Stomach (tissue), 9 donors: ENCODE results near the gene CCDC157. TPM values are rescaled to one million over a fixed set of nuclear protein-coding genes. Genes with fewer than 3 reads are reported as not detected.

Experiments
- DNase-seq, 2 donors: peaks; one replicate each; pipeline versions ENCODE4 v3.0.0 to v3.0.0-alpha.2; 2013 to 2019
- H3K27ac ChIP-seq, 5 donors: fragments of 200-600 bp in 4 of 5; sonication (generic) in 4 of 5; one replicate each; pipeline ENCODE4 v1.5.1; 2013 to 2019; ENCODE audit warnings: mild to moderate bottlenecking in 1 of 5, moderate library complexity in 1 of 5
- H3K27me3 ChIP-seq, 3 donors: fragments of 200-600 bp; sonication (generic); one replicate each; pipeline ENCODE4 v1.5.1; 2017 to 2019; ENCODE audit warnings: mixed run types in 1 of 3
- H3K36me3 ChIP-seq, 4 donors: fragments of 200-600 bp; sonication (generic); 1 replicate in 3 of 4; 2 replicates in 1 of 4; pipeline ENCODE4 v1.5.1; 2016 to 2019
- H3K4me1 ChIP-seq, 4 donors: fragments of 200-600 bp; sonication (generic); one replicate each; pipeline ENCODE4 v1.5.1; 2016 to 2019
- H3K4me3 ChIP-seq, 4 donors: fragments of 200-600 bp; sonication (generic) in 3 of 4; one replicate each; pipeline ENCODE4 v1.5.1; 2016 to 2019; ENCODE audit warnings: mild to moderate bottlenecking in 1 of 4
- H3K9me3 ChIP-seq, 4 donors: fragments of 200-600 bp; sonication (generic); one replicate each; pipeline ENCODE4 v1.5.1; 2016 to 2019
- EP300 ChIP-seq: sonication (generic); formaldehyde crosslinking; IDR thresholded peaks from one replicate; pipeline ENCODE4 v1.6.1; 2017; ENCODE audit warnings: antibody characterized with exemption
- POLR2A ChIP-seq, 4 donors: fragments of 450-650 bp; IDR thresholded peaks; one replicate each; pipeline ENCODE4 v1.6.1; 2016; ENCODE audit warnings: antibody characterized with exemption in 4 of 4, control low read depth in 2 of 4, mild to moderate bottlenecking in 1 of 4, moderate library complexity in 1 of 4
- POLR2AphosphoS5 ChIP-seq, 3 donors: sonication (generic); formaldehyde crosslinking; IDR thresholded peaks; one replicate each; pipeline ENCODE4 v1.6.1; 2016; ENCODE audit warnings: antibody characterized with exemption in 3 of 3
- WGBS, 5 donors: extraction: QIAGEN DNeasy Blood & Tissue Kit in 3 of 5; methylation state at CpG; one replicate each; pipeline versions ENCODE4 v1.1.5 to v1.1.7; 2013 to 2018; 5-methylcytosine and 5-hydroxymethylcytosine counted together
- intact Hi-C: fragments of 100-400 bp; cut with DNase I; formaldehyde crosslinking; loops from one replicate; pipeline ENCODE4 v1.15.1; 2023; ENCODE audit warnings: low total_unique reads
- polyA plus RNA-seq, 3 donors: library from polyadenylated mRNA; stranded (reverse); fragments of 200-250 nt; gene quantifications; one replicate each; pipeline ENCODE4 v1.2.3, GENCODE V29; 2013
- total RNA-seq, 5 donors: library from RNA; depleted of rRNA; stranded (reverse); fragments of >200 nt; gene quantifications; one replicate each; pipeline versions ENCODE4 v1.1.0 to v1.2.3, GENCODE V29; 2014 to 2016
- TF ChIP-seq, protein P1 (sequence below), 7 experiments: fragments of 450-650 bp in 4 of 7; fragments of 200-600 bp in 3 of 7; sonication (generic) in 3 of 7; IDR thresholded peaks; one replicate each; pipeline ENCODE4 v1.5.1; 2016 to 2019; ENCODE audit warnings: antibody characterized with exemption in 7 of 7, control low read depth in 2 of 7, mild to moderate bottlenecking in 1 of 7
- donor health status: healthy with polysubstance abuse.
- donor health status: Bipolar disorder and iron deficiency.
- donor health status: healthy.

Gene CCDC157
- total and polyA plus RNA-seq, 8 donors, result 0.73 to 9.0 (median 2.2) TPM; not detected in 1

GRCh38 chr22:30368420-30368819 is 11.6 kb downstream of the CCDC157 start:
- Histone ChIP-seq H3K4me1 (peaks cover 0 to 4% (median 0%) of the 10 kb centered on the region in 4 donors), H3K27ac (no peak overlapping the region), H3K27me3 (no peaks in the 10 kb centered on the region), H3K9me3 (no peaks in the 10 kb centered on the region), H3K36me3 (peaks cover 0 to 12% (median 8%) of the 10 kb centered on the region in 4 donors), H3K4me3 (no peak overlapping the region)
- intact Hi-C loops, result no loop called here
- TF ChIP-seq POLR2AphosphoS5 (IDR thresholded peaks at IDR 0.05), result no peak
- TF ChIP-seq, protein P1, sequence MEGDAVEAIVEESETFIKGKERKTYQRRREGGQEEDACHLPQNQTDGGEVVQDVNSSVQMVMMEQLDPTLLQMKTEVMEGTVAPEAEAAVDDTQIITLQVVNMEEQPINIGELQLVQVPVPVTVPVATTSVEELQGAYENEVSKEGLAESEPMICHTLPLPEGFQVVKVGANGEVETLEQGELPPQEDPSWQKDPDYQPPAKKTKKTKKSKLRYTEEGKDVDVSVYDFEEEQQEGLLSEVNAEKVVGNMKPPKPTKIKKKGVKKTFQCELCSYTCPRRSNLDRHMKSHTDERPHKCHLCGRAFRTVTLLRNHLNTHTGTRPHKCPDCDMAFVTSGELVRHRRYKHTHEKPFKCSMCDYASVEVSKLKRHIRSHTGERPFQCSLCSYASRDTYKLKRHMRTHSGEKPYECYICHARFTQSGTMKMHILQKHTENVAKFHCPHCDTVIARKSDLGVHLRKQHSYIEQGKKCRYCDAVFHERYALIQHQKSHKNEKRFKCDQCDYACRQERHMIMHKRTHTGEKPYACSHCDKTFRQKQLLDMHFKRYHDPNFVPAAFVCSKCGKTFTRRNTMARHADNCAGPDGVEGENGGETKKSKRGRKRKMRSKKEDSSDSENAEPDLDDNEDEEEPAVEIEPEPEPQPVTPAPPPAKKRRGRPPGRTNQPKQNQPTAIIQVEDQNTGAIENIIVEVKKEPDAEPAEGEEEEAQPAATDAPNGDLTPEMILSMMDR (IDR thresholded peaks at IDR 0.05), result no peak
- TF ChIP-seq POLR2A (IDR thresholded peaks at IDR 0.05), result no peak
- TF ChIP-seq EP300, result no peak
- 82 to 90% (median 85%) methylated on average over 8 to 9 of the region's 9 CpGs for WGBS, 5 donors
- no peak for DNase-seq

- H3K4me3 ChIP-seq, result no peak overlapping the region
- intact Hi-C loops, result no loop called here
- H3K27me3 ChIP-seq, result no peaks in the 10 kb centered on the region
- DNase-seq, result no peak
- peaks cover 0 to 4% (median 0%) of the 10 kb centered on the region in 4 donors for H3K4me1 ChIP-seq
- TF ChIP-seq, protein P1 (IDR thresholded peaks at IDR 0.05), result no peak
- TF ChIP-seq POLR2AphosphoS5 (IDR thresholded peaks at IDR 0.05) (no peak), EP300 (no peak), POLR2A (IDR thresholded peaks at IDR 0.05) (no peak)
- 90 to 94% (median 92%) methylated on average over 16 to 19 of the region's 19 CpGs for WGBS, 5 donors
- H3K9me3 ChIP-seq, result no peaks in the 10 kb centered on the region
- peaks cover 0 to 10% (median 7%) of the 10 kb centered on the region in 4 donors for H3K36me3 ChIP-seq
- no peak overlapping the region for H3K27ac ChIP-seq
Measured at GRCh38 chr22:30370641-30371230, 13.9 kb downstream of the CCDC157 start.

DNA sequence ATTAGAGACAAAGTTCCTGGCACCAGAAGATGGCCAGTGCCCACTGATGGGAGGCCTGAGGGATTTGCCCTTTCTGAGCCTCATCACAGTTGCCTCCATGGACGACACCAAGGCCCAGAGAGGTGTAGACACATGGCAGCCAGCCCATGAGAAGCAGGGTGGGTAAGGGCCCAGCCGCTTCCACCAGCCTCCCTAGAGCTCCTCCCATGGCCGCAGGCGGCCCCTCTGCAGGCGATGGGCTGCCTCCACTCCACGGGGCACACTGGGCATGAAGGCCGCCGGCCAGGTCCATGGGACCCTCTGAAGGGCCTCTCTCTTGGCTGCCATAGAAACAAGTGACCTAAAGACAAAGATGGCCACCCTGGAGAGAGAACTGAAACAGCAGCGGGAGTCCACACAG is 14.5 kb downstream of the CCDC157 start:
- H3K4me3 ChIP-seq, result no peak overlapping the region
- TF ChIP-seq EP300 (no peak), POLR2AphosphoS5 (IDR thresholded peaks at IDR 0.05) (no peak), POLR2A (IDR thresholded peaks at IDR 0.05) (no peak)
- TF ChIP-seq, protein P1 (IDR thresholded peaks at IDR 0.05), result no peak

DNA sequence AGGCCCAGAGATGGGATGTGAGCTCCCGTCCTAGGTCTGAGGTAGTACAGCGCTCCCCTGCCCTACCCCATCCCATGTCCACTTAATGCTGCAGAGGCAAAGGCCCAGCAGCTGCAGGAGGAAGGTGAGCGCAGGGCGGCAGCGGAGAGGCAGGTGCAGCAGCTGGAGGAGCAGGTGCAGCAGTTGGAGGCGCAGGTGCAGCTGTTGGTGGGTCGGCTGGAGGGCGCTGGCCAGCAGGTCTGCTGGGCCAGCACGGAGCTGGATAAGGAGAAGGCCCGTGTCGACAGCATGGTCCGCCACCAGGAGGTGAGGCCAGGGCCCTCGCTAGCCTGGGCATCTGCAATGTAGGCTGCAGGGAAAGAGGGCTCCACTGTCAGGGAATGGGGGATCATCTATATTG is 15.2 kb downstream of the CCDC157 start:
- no peak overlapping the region for H3K27ac ChIP-seq
- DNase-seq, result no peak
- H3K4me3 ChIP-seq, result no peak overlapping the region
- intact Hi-C loops, result no loop called here
- H3K27me3 ChIP-seq, result no peaks in the 10 kb centered on the region
- H3K4me1 ChIP-seq, result peaks cover 0 to 4% (median 0%) of the 10 kb centered on the region in 4 donors
- H3K36me3 ChIP-seq, result peaks cover 0 to 5% (median 3%) of the 10 kb centered on the region in 4 donors
- H3K9me3 ChIP-seq, result no peaks in the 10 kb centered on the region
- TF ChIP-seq, protein P1 (IDR thresholded peaks at IDR 0.05), result no peak
- TF ChIP-seq POLR2A (IDR thresholded peaks at IDR 0.05) (no peak), EP300 (no peak), POLR2AphosphoS5 (IDR thresholded peaks at IDR 0.05) (no peak)
- 71 to 89% (median 79%) methylated on average over 12 to 13 of the region's 13 CpGs for WGBS, 5 donors

More for the DNA sequence above, 14.5 kb downstream of the CCDC157 start:
- Histone ChIP-seq H3K4me1 (peaks cover 0 to 4% (median 0%) of the 10 kb centered on the region in 4 donors), H3K36me3 (peaks cover 0 to 4% (median 2%) of the 10 kb centered on the region in 4 donors), H3K27me3 (no peaks in the 10 kb centered on the region), H3K27ac (no peak overlapping the region), H3K9me3 (no peaks in the 10 kb centered on the region)
- intact Hi-C loops, result no loop called here
- whole genome bisulfite sequencing, 5 donors, result 88 to 97% (median 91%) methylated on average over 1 to 9 of the region's 9 CpGs
- no peak for DNase-seq
